HAP-1 (cell line): Measurements from ENCODE around the gene MED27.

Experiments used
- DNase-seq, 2 experiments: peaks; one replicate each; pipeline ENCODE4 v3.0.0-alpha.2; 2016 to 2020; ENCODE audit warnings: low spot score in 2 of 2
- H3K27me3 ChIP-seq: fragments of 250-450 bp; sonication (Bioruptor Pico); 2 replicates; pipeline ENCODE4 v1.5.1; 2020; ENCODE audit warnings: low read depth, mild to moderate bottlenecking, moderate library complexity
- H3K36me3 ChIP-seq: fragments of 250-450 bp; sonication (Bioruptor Pico); replicated peaks from 2 replicates; pipeline ENCODE4 v1.5.1; 2020; ENCODE audit warnings: mild to moderate bottlenecking
- H3K4me1 ChIP-seq: fragments of 250-450 bp; sonication (Bioruptor Pico); 2 replicates; pipeline ENCODE4 v1.5.1; 2020; ENCODE audit warnings: mild to moderate bottlenecking
- H3K4me3 ChIP-seq: fragments of 250-450 bp; sonication (Bioruptor Pico); 2 replicates; pipeline ENCODE4 v1.5.1; 2020; ENCODE audit warnings: mild to moderate bottlenecking, moderate library complexity
- H3K9me3 ChIP-seq: fragments of 250-450 bp; sonication (Bioruptor Pico); 2 replicates; pipeline ENCODE4 v1.5.1; 2020; ENCODE audit warnings: mild to moderate bottlenecking, moderate library complexity
- in situ Hi-C: fragments of 300-500 bp; cut with MboI; formaldehyde crosslinking; loops from 3 replicates; pipeline ENCODE4 v1.14.3; 2020; ENCODE audit warnings: low sequenced_read_pairs, inconsistent platforms, mixed read lengths

MED27 gene

DNA sequence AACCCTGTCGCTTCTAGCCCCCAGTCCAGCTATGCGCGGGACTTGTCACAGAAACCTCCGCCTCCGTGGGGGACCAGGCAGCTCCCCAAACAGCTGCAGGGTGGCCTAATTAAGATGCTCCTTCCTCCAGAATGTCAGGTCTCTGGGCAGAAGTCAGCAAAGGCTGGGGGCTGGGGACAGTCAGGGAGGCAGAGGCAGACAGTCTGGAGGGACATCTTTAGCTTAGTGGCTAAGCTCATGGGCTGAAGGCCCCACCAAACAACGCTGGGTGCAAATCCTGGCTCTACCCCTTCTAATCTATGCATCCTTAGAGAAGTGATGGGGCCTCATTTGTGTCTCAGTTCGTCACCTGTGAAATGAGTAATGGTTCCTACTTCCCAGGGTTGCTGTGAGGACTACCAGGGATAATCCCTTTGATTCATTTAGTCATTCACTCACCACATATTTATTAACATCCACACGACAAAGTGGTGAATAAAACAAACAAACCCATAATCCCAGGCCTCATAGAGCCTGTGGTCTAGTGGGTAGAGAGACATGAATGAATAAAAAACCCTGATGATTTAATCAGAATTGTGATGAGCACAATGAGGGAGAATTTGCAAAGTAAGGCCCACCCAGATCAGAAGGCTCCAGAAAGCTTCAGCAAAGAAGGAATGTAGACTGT, 20.2 kb upstream of the MED27 start:
- 0 out of 2 replicates have a peak, but pooled peaks cover 1% of the 10 kb centered on the region for H3K27me3 ChIP-seq
- DNase-seq = no peak
- H3K9me3 ChIP-seq = no peaks in the 10 kb centered on the region
- in situ Hi-C loops = loop anchor here (25.0 kb wide), 1 partner anchor 313 kb away; no protein-coding TSS in a partner anchor
- H3K4me1 ChIP-seq = no peaks in the 10 kb centered on the region
- no peak overlapping the region for H3K4me3 ChIP-seq
- H3K36me3 ChIP-seq = no peaks in the 10 kb centered on the region

- Histone ChIP-seq H3K9me3 (no peaks in the 10 kb centered on the region), H3K4me3 (no peak overlapping the region), H3K36me3 (no peaks in the 10 kb centered on the region), H3K4me1 (no peaks in the 10 kb centered on the region), H3K27me3 (peaks cover 5% of the 10 kb centered on the region; the same call in 1 of the 2 replicates)
- no peak for DNase-seq
- in situ Hi-C loops = no loop called here
These were observed 19.5 kb upstream of the MED27 start for GRCh38 chr9:132099167-132099566.

DNA sequence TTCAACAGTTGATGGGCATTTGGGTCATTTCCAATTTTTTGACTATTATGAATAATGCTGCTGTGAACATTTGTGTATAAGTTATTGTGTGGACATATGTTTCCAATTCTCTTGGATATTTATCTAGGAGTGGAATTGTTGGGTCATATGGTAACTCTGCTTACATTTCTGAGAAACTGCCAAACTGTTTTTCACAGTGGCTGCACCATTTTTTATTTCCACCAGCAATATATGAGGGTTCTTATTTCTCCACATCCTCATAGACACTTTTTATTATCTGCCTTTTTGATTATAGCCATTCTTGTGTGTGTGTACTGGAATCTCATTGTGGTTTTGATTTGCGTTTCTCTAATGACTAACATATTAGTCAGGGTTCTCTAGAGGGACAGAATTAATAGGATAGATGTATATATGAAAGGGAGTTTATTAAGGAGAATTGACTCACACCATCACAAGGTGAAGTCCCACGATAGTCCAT, 14.7 kb upstream of the MED27 start:
- Histone ChIP-seq H3K36me3 (no peaks in the 10 kb centered on the region), H3K9me3 (0 out of 2 replicates have a peak, but pooled peaks cover 2% of the 10 kb centered on the region), H3K4me3 (no peak overlapping the region), H3K4me1 (no peaks in the 10 kb centered on the region), H3K27me3 (peaks cover 8% of the 10 kb centered on the region; the same call in 1 of the 2 replicates)
- in situ Hi-C loops = no loop called here
- no peak for DNase-seq

DNA sequence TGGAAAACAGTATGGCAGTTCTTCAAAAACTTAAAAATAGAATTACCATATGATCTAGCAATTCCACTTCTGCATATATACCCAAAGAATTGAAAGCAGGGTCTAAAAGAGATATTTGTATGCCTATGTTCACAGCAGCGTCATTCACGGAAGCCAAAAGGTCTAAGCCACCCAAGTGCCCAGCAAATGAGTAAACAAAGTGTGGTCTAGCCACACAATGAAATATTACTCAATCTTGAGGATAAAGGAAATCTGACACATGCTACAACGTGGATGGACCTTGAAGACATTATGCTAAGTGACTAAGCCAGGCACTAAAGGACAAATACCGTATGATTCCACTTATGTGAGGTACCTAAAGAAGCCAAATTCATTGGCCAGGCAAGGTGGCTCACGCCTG, 11.1 kb upstream of the MED27 start:
- Histone ChIP-seq H3K36me3 (no peaks in the 10 kb centered on the region), H3K4me1 (no peaks in the 10 kb centered on the region), H3K4me3 (no peak overlapping the region), H3K9me3 (0 out of 2 replicates have a peak, but pooled peaks cover 2% of the 10 kb centered on the region), H3K27me3 (peaks cover 12% of the 10 kb centered on the region; the same call in 1 of the 2 replicates)
- no peak for DNase-seq
- in situ Hi-C loops = no loop called here

DNA sequence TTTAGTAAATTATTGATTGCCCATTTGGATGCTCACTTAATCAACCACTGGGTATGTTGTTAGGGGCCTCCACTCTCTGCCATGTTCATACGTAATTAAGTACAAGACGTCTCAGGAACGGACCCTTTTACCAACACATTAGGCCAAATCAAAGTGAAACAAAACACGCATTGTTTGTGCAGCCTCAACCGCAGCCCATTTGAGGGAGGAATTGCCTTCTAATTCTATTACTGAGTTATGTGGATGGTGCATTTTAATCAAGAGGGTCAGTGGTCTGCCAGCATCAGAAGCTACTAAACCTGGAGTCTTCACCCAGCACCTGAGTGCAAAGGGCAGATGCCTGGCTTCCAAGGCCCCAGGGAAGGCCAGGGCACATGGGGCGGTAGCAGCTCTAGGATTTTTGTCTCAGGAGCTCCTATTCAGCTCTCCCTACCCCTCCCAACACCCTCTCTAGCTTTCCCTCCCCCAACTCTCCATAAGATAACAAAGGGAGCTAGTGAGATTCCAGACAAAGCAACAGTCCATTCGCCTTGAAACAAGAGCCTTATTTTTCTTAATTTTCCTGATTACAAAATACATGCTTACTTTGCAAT, 7.9 kb upstream of the MED27 start:
- H3K36me3 ChIP-seq = no peaks in the 10 kb centered on the region
- H3K9me3 ChIP-seq = 0 out of 2 replicates have a peak, but pooled peaks cover 2% of the 10 kb centered on the region
- in situ Hi-C loops = no loop called here
- peaks cover 12% of the 10 kb centered on the region for H3K27me3 ChIP-seq
- no peak overlapping the region for H3K4me3 ChIP-seq
- H3K4me1 ChIP-seq = no peaks in the 10 kb centered on the region
- DNase-seq = no peak

DNA sequence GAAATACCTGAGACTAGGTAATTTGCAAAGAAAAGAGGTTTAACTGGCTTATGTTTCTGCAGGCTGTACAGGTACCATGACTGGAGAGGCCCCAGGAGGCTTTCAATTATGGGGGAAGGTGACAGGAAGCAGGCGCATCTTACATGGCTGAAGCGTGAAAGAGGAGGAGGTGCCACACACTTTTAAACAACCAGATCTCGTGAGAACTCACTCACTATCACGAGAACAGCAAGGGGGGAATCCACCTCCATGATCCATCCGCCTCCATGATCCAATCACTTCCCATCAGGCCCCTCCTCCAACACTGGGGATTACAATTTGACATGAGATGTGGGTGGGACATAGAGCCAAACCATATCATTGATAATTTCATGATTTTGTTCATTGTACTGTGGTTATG, 2.5 kb upstream of the MED27 start:
- Histone ChIP-seq H3K27me3 (peaks cover 12% of the 10 kb centered on the region), H3K36me3 (peaks cover 1% of the 10 kb centered on the region), H3K9me3 (no peaks in the 10 kb centered on the region), H3K4me3 (no peak overlapping the region), H3K4me1 (peaks cover 8% of the 10 kb centered on the region; the same call in 1 of the 2 replicates)
- peak in 1 of 2 experiments; percentile 16 for DNase-seq
- in situ Hi-C loops = no loop called here

GRCh38 chr9:132078699-132079356, 839 bp downstream of the MED27 start:
- Histone ChIP-seq H3K36me3 (peaks cover 20% of the 10 kb centered on the region), H3K4me1 (peaks cover 8% of the 10 kb centered on the region; the same call in 1 of the 2 replicates), H3K27me3 (no peaks in the 10 kb centered on the region), H3K9me3 (no peaks in the 10 kb centered on the region), H3K4me3 (peak overlapping the region; percentile 79)
- peak; percentile 8 to 16 for DNase-seq
- in situ Hi-C loops = no loop called here

- Histone ChIP-seq H3K9me3 (no peaks in the 10 kb centered on the region), H3K27me3 (no peaks in the 10 kb centered on the region), H3K4me1 (peaks cover 8% of the 10 kb centered on the region; the same call in 1 of the 2 replicates), H3K36me3 (peaks cover 20% of the 10 kb centered on the region), H3K4me3 (peak overlapping the region; percentile 79)
- in situ Hi-C loops = no loop called here
- peak; percentile 76 to 78 for DNase-seq
These were observed 1.6 kb downstream of the MED27 start for GRCh38 chr9:132077881-132078698.

DNA sequence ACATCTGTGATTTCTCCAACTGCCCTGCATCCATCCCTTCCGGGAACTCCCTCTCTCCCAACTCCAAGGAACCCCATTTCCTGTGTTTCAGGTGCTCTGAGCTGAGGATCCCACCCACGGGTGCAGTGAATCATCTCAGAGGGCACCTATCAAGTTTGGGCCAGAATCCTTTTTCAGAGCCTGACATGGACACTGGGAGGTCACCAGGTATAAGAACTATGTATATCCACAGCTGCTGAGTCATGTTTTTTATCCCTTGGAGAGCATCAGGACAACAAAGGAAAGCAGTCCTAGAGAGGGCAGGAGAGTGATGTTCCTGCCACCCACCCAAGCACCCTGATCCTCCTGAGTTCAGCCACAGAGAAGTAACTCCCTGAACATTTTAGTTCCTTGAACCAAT, 3.8 kb downstream of the MED27 start:
- H3K36me3 ChIP-seq = peaks cover 20% of the 10 kb centered on the region
- H3K4me1 ChIP-seq = peaks cover 8% of the 10 kb centered on the region; the same call in 1 of the 2 replicates
- H3K9me3 ChIP-seq = no peaks in the 10 kb centered on the region
- no peaks in the 10 kb centered on the region for H3K27me3 ChIP-seq
- no peak overlapping the region for H3K4me3 ChIP-seq
- in situ Hi-C loops = no loop called here
- no peak for DNase-seq

DNA sequence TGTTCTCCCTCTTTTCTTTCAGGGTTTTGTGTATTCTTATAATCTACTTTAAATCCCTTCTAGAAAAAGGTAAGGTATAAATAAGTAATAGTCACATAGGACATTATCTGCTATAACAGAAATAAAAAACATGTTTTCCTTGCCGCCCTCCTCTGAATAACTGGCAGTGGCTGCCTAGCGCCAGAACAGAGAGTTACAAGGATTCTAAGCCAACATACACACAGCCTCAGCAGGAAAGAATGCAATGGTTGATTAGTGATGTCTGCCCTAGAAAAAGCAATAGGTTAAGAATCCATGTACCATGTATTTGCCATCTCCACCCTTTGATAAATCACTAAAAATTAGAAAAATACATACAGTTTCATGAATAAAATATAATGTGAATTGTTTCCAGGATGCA, 4.9 kb downstream of the MED27 start:
- in situ Hi-C loops = no loop called here
- Histone ChIP-seq H3K9me3 (no peaks in the 10 kb centered on the region), H3K36me3 (peaks cover 20% of the 10 kb centered on the region), H3K4me3 (no peak overlapping the region), H3K4me1 (peaks cover 5% of the 10 kb centered on the region; the same call in 1 of the 2 replicates), H3K27me3 (no peaks in the 10 kb centered on the region)
- no peak for DNase-seq

GRCh38 chr9:132071847-132072507, 7.7 kb downstream of the MED27 start:
- H3K4me3 ChIP-seq = no peak overlapping the region
- in situ Hi-C loops = no loop called here
- peaks cover 16% of the 10 kb centered on the region for H3K36me3 ChIP-seq
- no peaks in the 10 kb centered on the region for H3K4me1 ChIP-seq
- no peaks in the 10 kb centered on the region for H3K27me3 ChIP-seq
- DNase-seq = no peak
- no peaks in the 10 kb centered on the region for H3K9me3 ChIP-seq

DNA sequence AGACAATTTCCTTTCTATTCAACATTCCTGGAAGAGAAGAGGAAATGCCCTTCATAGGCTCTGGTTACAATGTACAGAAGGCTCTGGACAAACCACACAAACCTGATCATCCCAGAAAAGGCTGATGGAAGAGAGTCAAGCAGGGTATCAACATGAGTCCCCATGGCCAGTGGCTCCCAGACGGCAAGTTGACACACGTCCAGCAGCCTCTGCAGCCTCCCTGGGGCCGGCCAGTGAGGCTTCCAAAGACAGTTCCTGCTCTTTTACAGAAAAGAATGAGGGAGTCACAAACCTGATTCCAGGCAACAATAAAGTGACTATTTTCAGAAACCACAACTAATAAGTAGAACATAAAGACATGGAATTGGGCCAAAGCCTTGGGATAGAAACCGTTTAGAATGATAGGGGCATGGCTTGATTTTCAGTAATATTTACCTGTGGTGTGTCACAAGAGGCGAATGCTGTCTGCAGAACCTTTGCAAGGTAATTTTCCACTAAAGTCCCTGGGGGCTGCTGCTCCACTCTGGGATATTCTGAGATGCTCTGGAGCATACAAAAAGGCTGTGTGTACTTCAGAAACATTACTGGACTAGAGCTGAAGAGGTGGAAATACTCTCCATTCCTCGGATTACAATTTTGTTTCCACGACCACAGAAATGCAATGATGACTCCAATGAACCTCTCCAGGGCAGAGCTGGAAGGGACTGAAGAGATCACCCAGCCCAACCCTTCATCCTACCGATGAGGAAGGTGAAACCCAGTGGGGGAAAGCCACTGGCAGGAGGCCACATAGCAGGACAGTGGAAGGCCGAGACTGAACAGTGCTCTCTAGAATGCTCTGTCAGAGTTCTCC, 10.4 kb downstream of the MED27 start:
- DNase-seq = no peak
- H3K27me3 ChIP-seq = no peaks in the 10 kb centered on the region
- H3K36me3 ChIP-seq = no peaks in the 10 kb centered on the region; the same call in none of the 2 replicates
- H3K4me3 ChIP-seq = no peak overlapping the region
- in situ Hi-C loops = no loop called here
- no peaks in the 10 kb centered on the region for H3K4me1 ChIP-seq
- no peaks in the 10 kb centered on the region for H3K9me3 ChIP-seq
